DOHH2 (cell line): ENCODE data around the gene RPL23.
A peak's percentile ranks its signal among the peaks of the same experiment; 100 is the strongest.

ENCODE experiments used
- H3F3A ChIP-seq: fragments of 200-600 bp; sonication (generic), shearing (Covaris generic); 2 replicates; pipeline ENCODE4 v1.6.0; 2016; ENCODE audit warnings: antibody characterized with exemption, mild to moderate bottlenecking; ENCODE audit not compliant: control insufficient read depth, insufficient read depth
- H3K27ac ChIP-seq: fragments of 200-600 bp; sonication (generic); 2 replicates; pipeline ENCODE4 v1.5.1; 2014; ENCODE audit warnings: low read depth, mild to moderate bottlenecking, low read length, moderate library complexity
- H3K27me3 ChIP-seq: fragments of 200-600 bp; sonication (generic); 2 replicates; pipeline ENCODE4 v1.6.1; 2014; ENCODE audit warnings: mild to moderate bottlenecking, low read length, mixed read lengths; ENCODE audit not compliant: control insufficient read depth
- H3K36me3 ChIP-seq: fragments of 200-600 bp; sonication (generic); 2 replicates; pipeline ENCODE4 v1.6.1; 2014; ENCODE audit warnings: mild to moderate bottlenecking, low read length, moderate library complexity, mixed read lengths; ENCODE audit not compliant: control insufficient read depth
- H3K4me1 ChIP-seq: fragments of 200-600 bp; sonication (generic); 2 replicates; pipeline ENCODE4 v1.6.1; 2014; ENCODE audit warnings: mild to moderate bottlenecking, low read length, mixed read lengths; ENCODE audit not compliant: control insufficient read depth
- H3K4me2 ChIP-seq: fragments of 200-600 bp; sonication (generic); 2 replicates; pipeline ENCODE4 v1.6.0; 2014; ENCODE audit warnings: mild to moderate bottlenecking, low read length, moderate library complexity
- H3K4me3 ChIP-seq: fragments of 200-600 bp; sonication (generic); 2 replicates; pipeline ENCODE4 v1.5.1; 2014; ENCODE audit warnings: mild to moderate bottlenecking, low read length, mixed read lengths
- H3K79me2 ChIP-seq: fragments of 200-600 bp; sonication (generic); 2 replicates; pipeline ENCODE4 v1.6.1; 2014; ENCODE audit warnings: mild to moderate bottlenecking, low read length, mixed read lengths; ENCODE audit not compliant: control insufficient read depth
- H3K9me2 ChIP-seq: fragments of 200-600 bp; sonication (generic); replicated peaks from 2 replicates; pipeline ENCODE4 v1.6.1; 2014; ENCODE audit warnings: mild to moderate bottlenecking, low read length, mixed read lengths; ENCODE audit not compliant: control insufficient read depth
- H3K9me3 ChIP-seq: fragments of 200-600 bp; sonication (generic); 2 replicates; pipeline ENCODE4 v1.6.1; 2014; ENCODE audit warnings: antibody characterized with exemption, low read length, mixed read lengths; ENCODE audit not compliant: control insufficient read depth, insufficient read depth
- H4K20me1 ChIP-seq: fragments of 200-600 bp; sonication (generic); 2 replicates; pipeline ENCODE4 v1.6.0; 2014; ENCODE audit warnings: low read depth, mild to moderate bottlenecking, antibody characterized with exemption, low read length, moderate library complexity; ENCODE audit not compliant: control insufficient read depth, insufficient read depth
- CTCF ChIP-seq: fragments of 200-600 bp; sonication (generic); IDR thresholded peaks from one replicate; pipeline ENCODE4 v1.5.1; 2014; ENCODE audit warnings: antibody characterized with exemption, mild to moderate bottlenecking, low read depth, low read length; ENCODE audit not compliant: poor library complexity, severe bottlenecking
- EZH2phosphoT487 ChIP-seq: fragments of 200-600 bp; sonication (generic); IDR thresholded peaks from 2 replicates; pipeline ENCODE4 v1.6.1; 2017; ENCODE audit warnings: borderline replicate concordance, mild to moderate bottlenecking, antibody characterized with exemption, low read length, moderate library complexity, mixed read lengths

RPL23 gene

GRCh38 chr17:38877130-38877851 lies 23.8 kb upstream of the RPL23 start:
- Histone ChIP-seq H3K4me2 (peak overlapping the region; percentile 76), H3K79me2 (peaks cover 88% of the 10 kb centered on the region), H3F3A (no peaks in the 10 kb centered on the region), H3K27me3 (no peaks in the 10 kb centered on the region), H3K27ac (peak overlapping the region; percentile 54), H3K36me3 (peaks cover 54% of the 10 kb centered on the region), H3K4me1 (peaks cover 79% of the 10 kb centered on the region), H4K20me1 (peaks cover under 1% of the 10 kb centered on the region), H3K9me3 (no peaks in the 10 kb centered on the region), H3K4me3 (peak overlapping the region; percentile 64), H3K9me2 (no peaks in the 10 kb centered on the region)
- TF ChIP-seq CTCF: peak; percentile 9
- no peak for TF ChIP-seq EZH2phosphoT487

GRCh38 chr17:38875477-38876075 lies 22.1 kb upstream of the RPL23 start:
- no peaks in the 10 kb centered on the region for H3F3A ChIP-seq
- H3K27me3 ChIP-seq: no peaks in the 10 kb centered on the region
- H3K27ac ChIP-seq: no peak overlapping the region
- no peaks in the 10 kb centered on the region for H3K9me3 ChIP-seq
- H3K4me2 ChIP-seq: no peak overlapping the region; the same call in 1 of the 2 replicates
- peaks cover 49% of the 10 kb centered on the region for H3K36me3 ChIP-seq
- no peak for TF ChIP-seq EZH2phosphoT487
- no peak for TF ChIP-seq CTCF
- H4K20me1 ChIP-seq: peaks cover 6% of the 10 kb centered on the region
- no peak overlapping the region for H3K4me3 ChIP-seq
- H3K9me2 ChIP-seq: no peaks in the 10 kb centered on the region
- peaks cover 92% of the 10 kb centered on the region for H3K79me2 ChIP-seq
- peaks cover 78% of the 10 kb centered on the region for H3K4me1 ChIP-seq

- Histone ChIP-seq H3K27ac (no peak overlapping the region), H3F3A (0 out of 2 replicates have a peak, but pooled peaks cover 3% of the 10 kb centered on the region), H3K27me3 (no peaks in the 10 kb centered on the region), H3K9me3 (no peaks in the 10 kb centered on the region), H3K9me2 (no peaks in the 10 kb centered on the region), H4K20me1 (peaks cover 6% of the 10 kb centered on the region), H3K4me2 (no peak overlapping the region), H3K4me1 (peaks cover 69% of the 10 kb centered on the region), H3K36me3 (peaks cover 45% of the 10 kb centered on the region), H3K79me2 (peaks cover 91% of the 10 kb centered on the region), H3K4me3 (no peak overlapping the region)
- no peak for TF ChIP-seq CTCF
- TF ChIP-seq EZH2phosphoT487: no peak
These were observed 21.2 kb upstream of the RPL23 start for GRCh38 chr17:38874505-38875400.
